HCT116 (cell line): Measurements from ENCODE around the gene ERBB2. TPM values are rescaled to one million over a fixed set of nuclear protein-coding genes. Genes with fewer than 3 reads are reported as not detected.
A peak's percentile ranks its signal among the peaks of the same experiment; 100 is the strongest.

Experiments used
- ATAC-seq: fragments of 200-7000 bp; cut with Tn5 transposase; 2 replicates; pipeline ENCODE4 v1.9.1; 2020; ENCODE audit warnings: mild to moderate bottlenecking, moderate library complexity
- BruUV-seq: library from RNA; stranded (reverse); fragments of 400-500 nt; replicated peaks from 2 replicates; lab custom pipeline; 2021; lab: Mats Ljungman, UMichigan
- CTCF ChIA-PET: fragments of 300-600 bp; sonication (Branson Sonifier 250); formaldehyde crosslinking; loops from one replicate; lab custom pipeline; 2021; ENCODE audit warnings: antibody characterized with exemption; lab: Charles Lee
- POLR2A ChIA-PET: fragments of 300-600, 350-600 bp; sonication (Branson Sonifier 250); formaldehyde crosslinking; loops from one replicate; lab custom pipeline; 2021; ENCODE audit warnings: antibody characterized with exemption; lab: Charles Lee
- RAD21 ChIA-PET, 2 experiments: fragments of 300-600 bp; sonication (Branson Sonifier 250); formaldehyde crosslinking; loops; one replicate each; lab custom pipeline; 2023; ENCODE audit warnings: low total read pairs in 2 of 2; ENCODE audit not compliant: uncharacterized antibody in 2 of 2, unreplicated experiment in 2 of 2, low non-redundant PET in 1 of 2; lab: Charles Lee
- DNase-seq: peaks from one replicate; pipeline ENCODE4 v3.0.0-alpha.2; 2010; ENCODE audit warnings: low read depth, low spot score
- H2AFZ ChIP-seq: fragments of 200-600 bp; shearing (Covaris generic), sonication (generic); 2 replicates; pipeline ENCODE4 v1.6.1; 2017; ENCODE audit warnings: low read depth, mixed run types, mixed read lengths, antibody characterized with exemption, low read length; ENCODE audit not compliant: poor library complexity, severe bottlenecking
- H3K27ac ChIP-seq: 2 replicates; pipeline ENCODE4 v1.5.1; 2012; ENCODE audit warnings: low read depth, low read length
- H3K27me3 ChIP-seq: fragments of 200-600 bp; sonication (generic); 2 replicates; pipeline ENCODE4 v1.6.1; 2016; ENCODE audit warnings: mixed run types, low read length, mixed read lengths; ENCODE audit not compliant: insufficient read depth
- H3K36me3 ChIP-seq, 2 experiments: fragments of 200-500 bp in 1 of 2; fragments of 200-600 bp in 1 of 2; sonication (Bioruptor generic) in 1 of 2; sonication (generic) in 1 of 2; 2 replicates each; pipeline versions ENCODE4 v1.5.1 to v1.6.1; 2014 to 2016; ENCODE audit warnings: low read length in 2 of 2, inconsistent platforms in 1 of 2, mixed read lengths in 1 of 2, mixed run types in 1 of 2; ENCODE audit not compliant: insufficient read depth in 2 of 2, control insufficient read depth in 1 of 2
- H3K4me1 ChIP-seq, 2 experiments: fragments of 200-600 bp in 1 of 2; sonication (generic) in 1 of 2; 2 replicates each; pipeline versions ENCODE4 v1.5.1 to v1.6.1; 2012 to 2017; ENCODE audit warnings: low read length in 2 of 2, inconsistent platforms in 1 of 2, mild to moderate bottlenecking in 1 of 2, mixed read lengths in 1 of 2, mixed run types in 1 of 2, moderate library complexity in 1 of 2; ENCODE audit not compliant: insufficient read depth in 2 of 2, control insufficient read depth in 1 of 2
- H3K4me2 ChIP-seq: fragments of 200-600 bp; sonication (generic); 2 replicates; pipeline ENCODE4 v1.6.1; 2017; ENCODE audit warnings: mixed run types, low read length, mixed read lengths
- H3K4me3 ChIP-seq, 2 experiments: fragments of 200-600 bp in 1 of 2; sonication (generic) in 1 of 2; replicated peaks in 1 of 2; 2 replicates each; pipeline ENCODE4 v1.5.1; 2011 to 2016; ENCODE audit warnings: low read length in 2 of 2, control low read depth in 1 of 2, low read depth in 1 of 2, mild to moderate bottlenecking in 1 of 2, mixed read lengths in 1 of 2, mixed run types in 1 of 2
- H3K79me2 ChIP-seq: fragments of 200-600 bp; sonication (generic); 2 replicates; pipeline ENCODE4 v1.6.1; 2017; ENCODE audit warnings: mild to moderate bottlenecking, mixed run types, low read length, moderate library complexity, mixed read lengths; ENCODE audit not compliant: insufficient read depth
- H3K9ac ChIP-seq: fragments of 200-600 bp; sonication (generic); 2 replicates; pipeline ENCODE4 v1.6.1; 2016; ENCODE audit warnings: low read length, mixed read lengths
- H3K9me2 ChIP-seq: fragments of 200-600 bp; sonication (generic), shearing (Covaris generic); 2 replicates; pipeline ENCODE4 v1.6.1; 2017; ENCODE audit warnings: mixed run types, mild to moderate bottlenecking, moderate library complexity; ENCODE audit not compliant: insufficient read depth
- H3K9me3 ChIP-seq, 2 experiments: fragments of 200-500 bp in 1 of 2; fragments of 200-600 bp in 1 of 2; sonication (Bioruptor generic) in 1 of 2; sonication (generic) in 1 of 2; 2 replicates each; pipeline ENCODE4 v1.6.1; 2014 to 2017; ENCODE audit warnings: low read length in 2 of 2, mixed read lengths in 2 of 2, inconsistent platforms in 1 of 2, low read depth in 1 of 2, mild to moderate bottlenecking in 1 of 2, mixed run types in 1 of 2, moderate library complexity in 1 of 2; ENCODE audit not compliant: control insufficient read depth in 1 of 2, insufficient read depth in 1 of 2
- H4K20me1 ChIP-seq: fragments of 200-600 bp; sonication (generic), shearing (Covaris generic); 2 replicates; pipeline ENCODE4 v1.6.1; 2017; ENCODE audit warnings: mixed run types, mild to moderate bottlenecking, moderate library complexity; ENCODE audit not compliant: insufficient read depth
- CBX3 ChIP-seq: IDR thresholded peaks from 2 replicates; pipeline ENCODE4 v1.6.1; 2012; ENCODE audit warnings: low read depth
- EGR1 ChIP-seq: IDR thresholded peaks from 2 replicates; pipeline ENCODE4 v1.6.1; 2012; ENCODE audit warnings: low read depth
- EZH2 ChIP-seq: fragments of 200-600 bp; sonication (generic); IDR thresholded peaks from 2 replicates; pipeline ENCODE4 v1.6.1; 2017; ENCODE audit warnings: antibody characterized with exemption, mixed run types
- JUND ChIP-seq: IDR thresholded peaks from 2 replicates; pipeline ENCODE4 v1.6.1; 2012
- POLR2A ChIP-seq: IDR thresholded peaks from 2 replicates; pipeline ENCODE4 v1.7.0; 2011; ENCODE audit warnings: borderline replicate concordance; ENCODE audit not compliant: insufficient read depth, insufficient read length; ENCODE audit errors: extremely low read depth
- POLR2AphosphoS5 ChIP-seq: IDR thresholded peaks from 2 replicates; pipeline ENCODE4 v1.6.1; 2011; ENCODE audit warnings: mild to moderate bottlenecking, low read depth, low read length, moderate library complexity
- RAD21 ChIP-seq: IDR thresholded peaks from 2 replicates; pipeline ENCODE4 v1.6.1; 2012; ENCODE audit warnings: low read depth, mild to moderate bottlenecking
- SP1 ChIP-seq: IDR thresholded peaks from 2 replicates; pipeline ENCODE4 v1.6.1; 2012; ENCODE audit warnings: low read depth
- SRF ChIP-seq: IDR thresholded peaks from 2 replicates; pipeline ENCODE4 v1.6.1; 2012; ENCODE audit warnings: low read depth
- TCF7L2 ChIP-seq: IDR thresholded peaks from 2 replicates; pipeline ENCODE4 v1.7.0; 2011; ENCODE audit warnings: borderline replicate concordance, inconsistent platforms; ENCODE audit not compliant: insufficient read depth, insufficient read length; ENCODE audit errors: extremely low read depth
- intact Hi-C: fragments of 100-400 bp; cut with micrococcal nuclease; formaldehyde crosslinking; loops from 2 replicates; pipeline ENCODE4 v1.10.0; 2022
- total RNA-seq: library from RNA; stranded (reverse); gene quantifications from one replicate; pipeline ENCODE4 v1.2.1, GENCODE V29; 2021; ENCODE audit not compliant: unreplicated experiment
- TF ChIP-seq, protein P1 (sequence below): IDR thresholded peaks from 2 replicates; pipeline ENCODE4 v1.6.1; 2012

The ERBB2 gene
- total RNA-seq, 1 experiment from 2014 or later, result 75.8 TPM

DNA sequence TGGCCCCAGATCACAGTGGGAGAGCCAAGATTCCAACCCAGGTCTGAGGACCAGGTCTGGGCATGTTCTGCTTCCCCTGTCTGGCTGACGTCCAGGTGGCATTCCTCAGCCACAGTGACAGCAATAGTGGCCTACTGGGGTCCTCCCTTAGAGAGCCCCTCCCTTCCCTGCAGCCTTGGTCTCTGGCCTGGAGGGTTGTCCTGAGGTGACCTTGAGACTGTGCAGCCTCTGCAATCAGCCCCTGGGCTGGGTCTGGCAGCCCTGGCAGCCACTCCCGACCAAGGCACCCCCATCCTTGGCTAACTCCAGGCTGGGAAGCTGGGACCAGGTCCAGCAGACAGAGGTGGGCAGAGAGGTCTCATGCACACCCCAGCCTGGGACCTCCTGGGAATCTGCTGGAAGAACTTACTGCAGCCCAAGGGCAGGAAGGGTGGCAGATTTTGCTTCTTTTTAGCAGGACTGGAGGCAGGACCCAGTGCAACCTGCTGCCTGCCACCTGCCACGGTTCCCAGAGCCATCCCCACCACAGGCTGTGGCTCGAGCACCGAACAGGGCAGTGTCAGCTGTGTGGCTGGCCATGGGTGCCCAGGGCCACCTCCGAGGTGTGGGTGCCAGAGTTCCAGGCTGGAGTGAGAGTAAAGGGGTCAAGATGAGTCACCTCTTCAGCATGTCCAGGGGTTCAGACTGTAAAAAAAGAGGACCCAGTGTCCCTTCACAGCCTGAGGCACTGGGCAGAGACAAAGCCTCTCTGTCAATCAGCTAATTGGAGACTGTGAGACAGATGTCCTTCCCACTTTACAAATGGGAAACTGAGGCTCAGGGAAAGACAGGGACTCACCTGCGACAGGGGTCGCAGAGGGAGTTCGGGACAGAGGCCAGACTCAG is 50.5 kb downstream of the ERBB2 start:
- H3K79me2 ChIP-seq, result no peaks in the 10 kb centered on the region
- ChIA-PET CTCF (interaction anchor here (1.0 kb wide), 1 partner anchor 11 kb away, joined by 3 read pairs; no protein-coding TSS in a partner anchor), RAD21 (no interaction called here), POLR2A (no interaction called here)
- no peaks in the 10 kb centered on the region for H3K27me3 ChIP-seq
- no TSS peak for BruUV-seq
- H3K36me3 ChIP-seq, result no peaks in the 10 kb centered on the region
- H4K20me1 ChIP-seq, result no peaks in the 10 kb centered on the region
- H3K27ac ChIP-seq, result peak overlapping the region; percentile 56
- H3K9me3 ChIP-seq, result no peaks in the 10 kb centered on the region
- H2AFZ ChIP-seq, result no peak overlapping the region
- H3K9ac ChIP-seq, result no peak overlapping the region
- H3K4me1 ChIP-seq, result peaks cover 33 to 55% of the 10 kb centered on the region in 2 experiments
- ATAC-seq, result no peak
- TF ChIP-seq RAD21, result no peak
- TF ChIP-seq CBX3, result no peak
- TF ChIP-seq, protein P1, sequence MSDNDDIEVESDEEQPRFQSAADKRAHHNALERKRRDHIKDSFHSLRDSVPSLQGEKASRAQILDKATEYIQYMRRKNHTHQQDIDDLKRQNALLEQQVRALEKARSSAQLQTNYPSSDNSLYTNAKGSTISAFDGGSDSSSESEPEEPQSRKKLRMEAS, result no peak
- TF ChIP-seq JUND, result no peak
- TF ChIP-seq POLR2AphosphoS5, result no peak
- no peak for TF ChIP-seq EGR1
- TF ChIP-seq, all 23 proteins: peak for 0
- peak overlapping the region; percentile 48 for H3K4me2 ChIP-seq
- no peak overlapping the region for H3K4me3 ChIP-seq
- no peak for DNase-seq
- intact Hi-C loops, result loop anchor here (5.0 kb wide), 1 partner anchor 78 kb away; no protein-coding TSS in a partner anchor
- H3K9me2 ChIP-seq, result no peaks in the 10 kb centered on the region

DNA sequence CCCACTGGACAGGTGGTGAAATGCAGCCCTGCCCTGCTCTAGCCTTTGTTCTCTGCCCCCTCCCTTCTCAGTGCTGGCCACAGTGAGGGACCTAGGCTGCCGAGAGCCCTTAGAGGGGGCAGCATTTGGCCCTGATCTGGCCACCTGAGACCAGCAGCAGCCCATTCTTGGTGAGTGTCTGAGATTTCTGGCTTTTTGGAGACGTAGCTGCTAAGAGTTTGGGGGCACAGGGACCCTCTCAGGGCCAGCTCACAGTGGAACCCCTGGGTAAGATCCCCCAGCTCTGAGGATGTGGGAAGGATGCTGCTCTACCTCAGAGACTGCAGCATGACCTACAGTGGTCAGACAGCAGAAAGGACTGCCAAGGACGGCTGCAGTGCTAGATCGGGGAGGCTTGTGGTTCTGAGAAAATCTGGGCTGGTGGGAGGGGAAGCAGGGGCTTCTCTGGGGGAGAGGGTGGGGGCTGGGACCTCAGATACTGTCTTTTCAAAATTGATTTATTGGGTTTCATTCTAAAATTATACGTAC is 51.2 kb downstream of the ERBB2 start:
- CTCF ChIA-PET, result interaction anchor here (1.0 kb wide), 1 partner anchor 12 kb away, joined by 3 read pairs; no protein-coding TSS in a partner anchor

More for the DNA sequence above, 51.2 kb downstream of the ERBB2 start:
- intact Hi-C loops, result loop anchor here (5.0 kb wide), 1 partner anchor 79 kb away; no protein-coding TSS in a partner anchor
- Histone ChIP-seq H3K27ac (peak overlapping the region; percentile 56; the same call in 1 of the 2 replicates), H3K27me3 (no peaks in the 10 kb centered on the region), H3K4me3 (no peak overlapping the region), H3K9ac (no peak overlapping the region), H3K4me2 (peak overlapping the region; percentile 48; the same call in 1 of the 2 replicates), H4K20me1 (no peaks in the 10 kb centered on the region), H3K9me2 (no peaks in the 10 kb centered on the region), H3K36me3 (no peaks in the 10 kb centered on the region), H3K9me3 (no peaks in the 10 kb centered on the region), H3K79me2 (no peaks in the 10 kb centered on the region), H2AFZ (no peak overlapping the region), H3K4me1 (peaks cover 33 to 55% of the 10 kb centered on the region in 2 experiments)
- no peak for DNase-seq
- POLR2A ChIA-PET, result no interaction called here
- TF ChIP-seq CBX3, result no peak
- TF ChIP-seq, protein P1, result no peak
- TF ChIP-seq EGR1, result no peak
- no peak for TF ChIP-seq POLR2A
- no peak for TF ChIP-seq EZH2
- TF ChIP-seq POLR2AphosphoS5, result no peak
- no peak for TF ChIP-seq SP1
- no peak for TF ChIP-seq SRF
- TF ChIP-seq TCF7L2, result no peak
- ATAC-seq, result no peak
- BruUV-seq, result no TSS peak
- RAD21 ChIA-PET, result no interaction called here
